Tracheal epithelial cell (primary cell): ENCODE results near the gene C3orf62. TPM values are rescaled to one million over a fixed set of nuclear protein-coding genes. Genes with fewer than 3 reads are reported as not detected.

Experiments used
- total RNA-seq: library from RNA; depleted of rRNA; stranded (reverse); fragments of >200 nt; gene quantifications from 2 replicates; pipeline ENCODE4 v1.2.1, GENCODE V29; 2014

C3orf62 gene
- 0.96 and 2.1 TPM in 2 replicates for total RNA-seq

GRCh38 chr3:49276475-49277382 is at the start of gene C3orf62:
Gene C3orf62 (minus strand): TSS chr3:49277232. CDS start chr3:49276872, 360 bp downstream.

Other genes with a start within 250 kb of the C3orf62 start
- 361 and 466 TPM in 2 replicates for gene IMPDH2, start 247.8 kb downstream of the C3orf62 start, total RNA-seq
- 55.6 and 88.7 TPM in 2 replicates for gene QRICH1, start 183.2 kb downstream of the C3orf62 start, total RNA-seq
- 304 and 395 TPM in 2 replicates for gene QARS1, start 172.5 kb downstream of the C3orf62 start, total RNA-seq
- 39.5 and 48.4 TPM in 2 replicates for gene USP19, start 156.4 kb downstream of the C3orf62 start, total RNA-seq
- 288 and 328 TPM in 2 replicates for gene LAMB2, start 144.2 kb downstream of the C3orf62 start, total RNA-seq
- gene CCDC71, start 110.9 kb downstream of the C3orf62 start, total RNA-seq: 15.1 and 20.2 TPM in 2 replicates
- gene KLHDC8B, start 105.6 kb downstream of the C3orf62 start, total RNA-seq: 53.7 and 55.9 TPM in 2 replicates
- 13.6 and 15.7 TPM in 2 replicates for gene USP4, start 62.8 kb upstream of the C3orf62 start, total RNA-seq
- 355 and 723 TPM in 2 replicates for gene GPX1, start 81.1 kb upstream of the C3orf62 start, total RNA-seq
- gene RHOA, start 134.7 kb upstream of the C3orf62 start, total RNA-seq: 376 and 471 TPM in 2 replicates
- 6.0 and 8.7 TPM in 2 replicates for gene TCTA, start 135.2 kb upstream of the C3orf62 start, total RNA-seq
- gene AMT, start 145.2 kb upstream of the C3orf62 start, total RNA-seq: 1.2 and 1.7 TPM in 2 replicates
- gene NICN1, start 152.1 kb upstream of the C3orf62 start, total RNA-seq: 1.5 and 2.2 TPM in 2 replicates
- gene DAG1, start 193.0 kb upstream of the C3orf62 start, total RNA-seq: 34.9 and 52.0 TPM in 2 replicates